HG02938 (cell line): ENCODE results near the gene ADIG.

Experiments used
- ATAC-seq: cut with Tn5 transposase; IDR thresholded peaks from one replicate; pipeline ENCODE4 v1.9.1; 2021; ENCODE audit warnings: mild to moderate bottlenecking, moderate library complexity; ENCODE audit not compliant: unreplicated experiment

ADIG gene

DNA sequence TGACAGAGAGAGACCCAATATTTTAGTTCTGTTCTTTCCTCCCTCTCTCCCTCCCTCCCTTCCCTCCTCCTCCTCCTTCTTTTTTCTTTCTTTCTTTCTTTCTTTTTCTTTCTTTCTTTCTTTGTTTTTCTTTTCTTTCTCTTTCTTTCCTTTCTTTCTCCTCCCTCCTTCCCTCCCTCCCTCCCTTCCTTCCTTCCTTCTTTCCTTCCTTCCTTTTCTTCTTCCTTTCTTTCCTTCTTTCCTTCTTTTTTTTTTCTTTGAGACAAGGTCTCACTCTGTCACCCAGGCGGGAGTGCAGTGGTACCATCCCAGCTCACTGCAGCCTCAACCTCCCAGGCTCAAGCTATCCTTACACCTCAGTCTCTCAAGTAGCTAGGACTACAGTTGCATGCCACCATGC, 49.0 kb downstream of the ADIG start:
- ATAC-seq: no peak

DNA sequence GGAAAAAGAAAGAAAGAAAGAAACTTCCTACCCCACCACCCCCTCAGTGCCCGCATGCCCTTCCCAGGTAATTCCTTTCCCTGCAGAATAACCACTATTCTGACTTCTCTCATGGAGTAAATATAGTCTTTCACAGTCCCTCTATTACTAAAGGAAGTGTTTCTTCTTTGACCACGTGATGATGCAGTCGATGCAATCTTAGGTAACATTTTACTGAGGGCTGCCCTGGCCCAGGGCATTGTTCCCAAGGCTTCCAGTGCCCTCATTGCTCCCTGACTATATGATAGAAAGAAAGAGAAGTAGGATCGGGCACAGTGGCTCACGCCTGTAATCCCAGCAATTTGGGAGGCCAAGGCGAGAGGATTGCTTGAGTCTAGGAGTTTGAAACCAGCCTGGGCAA, 49.7 kb downstream of the ADIG start:
- ATAC-seq: no peak

DNA sequence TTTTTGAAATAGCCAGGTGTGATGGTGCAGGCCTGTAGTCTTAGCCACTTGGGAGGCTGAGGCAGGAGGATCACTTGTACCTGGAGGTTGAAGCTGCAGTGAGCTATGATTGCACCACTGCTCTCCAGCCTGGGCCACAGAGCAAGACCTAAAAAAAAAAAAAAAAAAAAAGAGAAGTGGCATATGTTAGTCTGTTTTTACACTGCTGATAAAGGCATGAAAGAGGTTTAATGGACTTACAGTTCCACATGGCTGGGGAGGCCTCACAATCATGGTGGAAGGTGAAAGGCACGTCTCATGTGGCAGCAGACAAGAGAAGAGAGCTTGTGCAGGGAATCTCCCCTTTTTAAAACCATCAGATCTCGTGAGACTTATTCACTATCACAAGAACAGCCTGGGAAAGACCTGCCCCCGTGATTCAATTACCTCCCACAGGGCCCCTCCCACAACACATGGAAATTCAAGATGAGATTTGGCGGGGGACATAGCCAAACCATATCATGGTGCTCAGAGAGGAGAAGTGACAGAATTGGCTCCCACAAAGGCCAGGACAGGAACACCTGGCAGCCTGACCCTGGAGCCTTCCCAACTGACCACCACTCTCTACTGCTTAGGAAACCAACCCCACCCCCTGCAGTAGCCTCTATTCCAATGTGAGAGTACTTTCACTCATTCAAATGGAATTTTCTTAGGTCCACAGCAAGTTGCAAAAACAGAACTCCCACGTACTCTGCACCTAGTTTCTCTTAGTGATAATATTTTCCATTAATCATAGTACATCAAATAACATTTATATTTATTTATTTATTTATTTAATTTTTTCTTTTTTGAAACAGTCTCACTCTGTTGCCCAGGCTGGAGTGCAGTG, 50.4 kb downstream of the ADIG start:
- no peak for ATAC-seq

DNA sequence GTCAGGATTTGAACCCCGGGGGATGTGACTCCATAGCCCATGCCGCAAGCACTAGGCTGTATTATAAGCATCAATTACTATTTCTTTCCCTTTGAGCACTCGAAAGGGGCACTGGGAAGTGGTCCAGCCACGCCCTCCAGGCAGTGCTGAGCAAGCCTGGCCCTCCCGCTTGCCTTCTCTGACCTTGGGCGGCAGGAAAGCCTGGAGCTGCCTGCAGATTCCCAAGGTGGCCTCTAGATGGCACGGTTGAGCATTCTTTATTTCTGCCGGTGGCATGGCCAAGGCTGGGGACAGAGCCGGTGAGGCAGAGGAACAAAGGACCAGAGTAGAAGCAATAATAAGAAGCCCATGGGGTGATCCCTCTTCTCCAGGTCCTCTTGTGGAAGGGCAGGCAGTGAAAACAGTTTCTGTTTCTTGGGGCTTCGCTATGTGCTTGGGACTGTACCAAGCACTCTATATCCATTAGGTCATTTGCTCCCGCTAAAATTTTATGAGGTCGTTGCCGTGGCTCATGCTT, 52.6 kb downstream of the ADIG start:
- no peak for ATAC-seq

DNA sequence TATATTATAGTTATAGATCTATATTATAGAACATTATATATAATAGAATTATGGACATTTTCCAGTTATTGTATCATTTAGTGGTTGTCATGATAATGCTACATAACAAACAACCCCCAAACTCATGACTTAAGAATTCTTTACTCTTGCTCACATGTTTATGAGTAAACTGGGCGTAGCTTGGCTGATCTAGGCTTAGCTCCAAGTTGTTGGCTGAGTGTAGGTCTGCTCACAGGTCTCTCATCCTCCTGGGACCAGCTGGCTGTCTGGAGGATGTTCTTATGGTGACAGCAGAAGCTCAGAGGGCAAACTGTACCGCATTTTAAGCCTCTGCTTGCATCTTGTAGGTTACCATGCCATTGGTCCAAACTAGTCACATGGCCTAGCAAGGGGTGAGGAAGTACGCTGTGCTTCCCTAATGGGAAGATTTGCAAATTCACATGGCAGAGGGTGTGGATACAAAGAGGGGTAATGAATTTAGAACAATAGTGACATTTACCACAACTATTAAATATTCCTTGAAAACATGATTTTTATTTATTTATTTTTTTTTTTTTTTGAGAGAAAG, 54.8 kb downstream of the ADIG start:
- no peak for ATAC-seq
